Endothelial cell of umbilical vein (primary cell): ENCODE results near the gene DENND1A. TPM values are rescaled to one million over a fixed set of nuclear protein-coding genes. Genes with fewer than 3 reads are reported as not detected.

ENCODE experiments used
- BruUV-seq: library from RNA; stranded (reverse); fragments of 400-500 nt; replicated peaks from 2 replicates; lab custom pipeline; 2021; lab: Mats Ljungman, UMichigan
- CTCF ChIA-PET: fragments of 300-600, 350-600 bp; sonication (Branson Sonifier 250); formaldehyde crosslinking; loops from one replicate; lab custom pipeline; 2021; ENCODE audit warnings: antibody characterized with exemption, inconsistent platforms; lab: Charles Lee
- POLR2A ChIA-PET: fragments of 300-600, 350-600 bp; sonication (Branson Sonifier 250); formaldehyde crosslinking; loops from one replicate; lab custom pipeline; 2021; ENCODE audit warnings: antibody characterized with exemption, inconsistent platforms; lab: Charles Lee
- DNase-seq: peaks from one replicate; pipeline ENCODE4 v3.0.0-alpha.2; 2011; ENCODE audit warnings: low read depth, low spot score
- FAIRE-seq: peaks from 2 replicates; lab custom pipeline; 2011; peaks lifted over from hg19 to GRCh38; lab: Jason Lieb, UNC
- H2AFZ ChIP-seq: 2 replicates; pipeline ENCODE4 v1.6.0; 2012; ENCODE audit warnings: low read depth, low read length, control low read depth, inconsistent platforms
- H3K27ac ChIP-seq: 2 replicates; pipeline ENCODE4 v1.5.1; 2011; ENCODE audit warnings: low read depth, mild to moderate bottlenecking, control low read depth, low read length, moderate library complexity; ENCODE audit not compliant: insufficient read depth
- H3K27me3 ChIP-seq, 2 experiments: 2 replicates each; pipeline versions ENCODE4 v1.6.0 to v1.6.1; 2011; ENCODE audit warnings: low read length in 2 of 2, mixed read lengths in 1 of 2; ENCODE audit not compliant: control insufficient read depth in 2 of 2, insufficient read depth in 2 of 2
- H3K36me3 ChIP-seq, 2 experiments: 2 replicates in 1 of 2; 3 replicates in 1 of 2; pipeline ENCODE4 v1.5.1; 2011; ENCODE audit warnings: low read length in 2 of 2, mild to moderate bottlenecking in 1 of 2, moderate library complexity in 1 of 2; ENCODE audit not compliant: control insufficient read depth in 2 of 2, insufficient read depth in 2 of 2; ENCODE audit errors: extremely low read depth in 1 of 2
- H3K4me1 ChIP-seq: 3 replicates; pipeline ENCODE4 v1.5.1; 2011; ENCODE audit warnings: mild to moderate bottlenecking, low read length; ENCODE audit not compliant: control insufficient read depth, insufficient read depth; ENCODE audit errors: extremely low read depth
- H3K4me2 ChIP-seq: 2 replicates; pipeline ENCODE4 v1.6.1; 2011; ENCODE audit warnings: low read length, control low read depth, mixed read lengths; ENCODE audit not compliant: insufficient read depth
- H3K4me3 ChIP-seq, 3 experiments: fragments of 200-600 bp in 1 of 3; sonication (generic), shearing (Covaris generic) in 1 of 3; replicated peaks in 1 of 3; 2 replicates each; pipeline ENCODE4 v1.5.1; 2011 to 2016; ENCODE audit warnings: control low read depth in 3 of 3, low read length in 3 of 3, mild to moderate bottlenecking in 2 of 3, inconsistent platforms in 1 of 3, low read depth in 1 of 3, moderate library complexity in 1 of 3; ENCODE audit not compliant: insufficient read depth in 1 of 3
- H3K79me2 ChIP-seq: 2 replicates; pipeline ENCODE4 v1.6.0; 2012; ENCODE audit warnings: low read length, inconsistent platforms; ENCODE audit not compliant: control insufficient read depth, insufficient read depth
- H3K9ac ChIP-seq: replicated peaks from 2 replicates; pipeline ENCODE3; 2011; ENCODE audit warnings: low read length, control low read depth; ENCODE audit not compliant: insufficient read depth; ENCODE audit errors: extremely low read depth
- H3K9me1 ChIP-seq: replicated peaks from 3 replicates; pipeline ENCODE4 v1.6.0; 2011; ENCODE audit warnings: mild to moderate bottlenecking, low read length; ENCODE audit not compliant: control insufficient read depth, insufficient read depth; ENCODE audit errors: extremely low read depth
- H3K9me3 ChIP-seq: replicated peaks from 2 replicates; pipeline ENCODE4 v1.5.1; 2012; ENCODE audit warnings: low read length, inconsistent platforms; ENCODE audit not compliant: control insufficient read depth, insufficient read depth
- H4K20me1 ChIP-seq: replicated peaks from 2 replicates; pipeline ENCODE3; 2011; ENCODE audit warnings: mild to moderate bottlenecking, low read length; ENCODE audit not compliant: control insufficient read depth, insufficient read depth; ENCODE audit errors: extremely low read depth
- CTCF ChIP-seq, 2 donors: IDR thresholded peaks; 1 replicate in 1 of 2; 2 replicates in 1 of 2; pipeline ENCODE4 v1.5.1; 2011; ENCODE audit warnings: low read length in 2 of 2, mild to moderate bottlenecking in 2 of 2, moderate library complexity in 2 of 2, control low read depth in 1 of 2, inconsistent platforms in 1 of 2, low read depth in 1 of 2; ENCODE audit not compliant: insufficient read depth in 1 of 2; ENCODE audit errors: extremely low read depth in 1 of 2
- EZH2 ChIP-seq: IDR thresholded peaks from 2 replicates; pipeline ENCODE4 v1.6.1; 2012; ENCODE audit warnings: borderline replicate concordance, low read depth, mild to moderate bottlenecking, moderate library complexity, low read length, inconsistent platforms; ENCODE audit not compliant: severe bottlenecking
- FOS ChIP-seq: IDR thresholded peaks from 2 replicates; pipeline ENCODE4 v1.6.1; 2011; ENCODE audit warnings: mild to moderate bottlenecking, low read length, moderate library complexity, borderline replicate concordance; ENCODE audit not compliant: insufficient read depth
- GATA2 ChIP-seq: IDR thresholded peaks from 2 replicates; pipeline ENCODE4 v1.7.0; 2011; ENCODE audit warnings: low read depth, mild to moderate bottlenecking, moderate library complexity, mixed read lengths, low read length; ENCODE audit not compliant: insufficient read length, insufficient read depth
- JUN ChIP-seq: IDR thresholded peaks from 2 replicates; pipeline ENCODE4 v1.6.1; 2011; ENCODE audit warnings: borderline replicate concordance, low read depth; ENCODE audit not compliant: insufficient read length, insufficient read depth
- MYC ChIP-seq: IDR thresholded peaks from one replicate; pipeline ENCODE4 v1.6.1; 2011; ENCODE audit warnings: mild to moderate bottlenecking, low read depth, low read length
- POLR2A ChIP-seq: IDR thresholded peaks from 2 replicates; pipeline ENCODE4 v1.6.1; 2012; ENCODE audit warnings: low read depth, mild to moderate bottlenecking, control low read depth, low read length
- POLR2AphosphoS5 ChIP-seq: IDR thresholded peaks from 2 replicates; pipeline ENCODE4 v1.6.1; 2012; ENCODE audit warnings: low read depth, mild to moderate bottlenecking, control low read depth, low read length, moderate library complexity; ENCODE audit not compliant: insufficient read depth
- dilution Hi-C: fragments of 300-500 bp; cut with MboI; formaldehyde crosslinking; loops from one replicate; pipeline ENCODE4 v1.15.0; 2019; ENCODE audit warnings: low sequenced_read_pairs; ENCODE audit not compliant: extremely low pct_ligation_motif_present
- intact Hi-C: fragments of 100-400 bp; cut with micrococcal nuclease; formaldehyde crosslinking; loops from one replicate; pipeline ENCODE4 v1.10.0; 2022
- polyA plus RNA-seq, 4 experiments: library from polyadenylated mRNA; depleted of rRNA in 3 of 4; stranded (reverse) in 3 of 4; unstranded in 1 of 4; fragments of >200 nt; gene quantifications; 2 replicates each; pipeline versions ENCODE4 v1.2.1 to v1.2.3, GENCODE V29; 2011 to 2012; ENCODE audit warnings: missing spikeins in 1 of 4
- total RNA-seq: library from RNA; stranded (reverse); gene quantifications from 2 replicates; pipeline ENCODE4 v1.2.3, GENCODE V29; 2021
- TF ChIP-seq, protein P1 (sequence below): IDR thresholded peaks from 2 replicates; pipeline ENCODE4 v1.6.1; 2011; ENCODE audit not compliant: insufficient read depth, insufficient read length

DENND1A gene
- total and polyA plus RNA-seq, 2 donors (not counting 3 experiments of a cell fraction or from before 2014, with no cell fraction given) = 18.5 to 24.5 TPM

- ChIA-PET POLR2A (no interaction called here), CTCF (no interaction called here)
- H3K9me1 ChIP-seq = no peaks in the 10 kb centered on the region
- H3K4me3 ChIP-seq = no peak overlapping the region
- DNase-seq (no peak), FAIRE-seq (no peak)
- H3K27ac ChIP-seq = no peak overlapping the region
- no peaks in the 10 kb centered on the region for H3K27me3 ChIP-seq
- no peaks in the 10 kb centered on the region for H3K9me3 ChIP-seq
- no peaks in the 10 kb centered on the region for H3K79me2 ChIP-seq
- H3K4me1 ChIP-seq = no peaks in the 10 kb centered on the region
- intact Hi-C loops = no loop called here
- no TSS peak for BruUV-seq
- no peak overlapping the region for H3K4me2 ChIP-seq
- H4K20me1 ChIP-seq = no peaks in the 10 kb centered on the region
- H2AFZ ChIP-seq = no peak overlapping the region
- no peaks in the 10 kb centered on the region for H3K36me3 ChIP-seq
- H3K9ac ChIP-seq = no peak overlapping the region
- TF ChIP-seq FOS = no peak
- no peak for TF ChIP-seq POLR2AphosphoS5
- TF ChIP-seq GATA2 = no peak
- TF ChIP-seq EZH2 = no peak
- TF ChIP-seq POLR2A = no peak
- TF ChIP-seq, protein P1, sequence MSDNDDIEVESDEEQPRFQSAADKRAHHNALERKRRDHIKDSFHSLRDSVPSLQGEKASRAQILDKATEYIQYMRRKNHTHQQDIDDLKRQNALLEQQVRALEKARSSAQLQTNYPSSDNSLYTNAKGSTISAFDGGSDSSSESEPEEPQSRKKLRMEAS = no peak
- TF ChIP-seq MYC = no peak
- TF ChIP-seq CTCF (IDR thresholded peaks at IDR 0.05; ENCODE audit: extremely low read depth in 1 of 2, insufficient read depth in 1 of 2, low read depth in 1 of 2, low read length in 2 of 2) = no peak
- no peak for TF ChIP-seq JUN
- dilution Hi-C loops = no loop called here
Observed at GRCh38 chr9:123662057-123662776, 267.7 kb downstream of the DENND1A start.
